HG03280 (cell line): Measurements from ENCODE around the gene RRP1B.
"Not testable (repeated sequence)": the region's sequence is repeated elsewhere in the genome, so short reads cannot be mapped to it uniquely, and the experiment has no call there.

Experiments
- ATAC-seq: cut with Tn5 transposase; IDR thresholded peaks from one replicate; pipeline ENCODE4 v1.9.1; 2021; ENCODE audit warnings: mild to moderate bottlenecking, moderate library complexity; ENCODE audit not compliant: unreplicated experiment

RRP1B gene

DNA sequence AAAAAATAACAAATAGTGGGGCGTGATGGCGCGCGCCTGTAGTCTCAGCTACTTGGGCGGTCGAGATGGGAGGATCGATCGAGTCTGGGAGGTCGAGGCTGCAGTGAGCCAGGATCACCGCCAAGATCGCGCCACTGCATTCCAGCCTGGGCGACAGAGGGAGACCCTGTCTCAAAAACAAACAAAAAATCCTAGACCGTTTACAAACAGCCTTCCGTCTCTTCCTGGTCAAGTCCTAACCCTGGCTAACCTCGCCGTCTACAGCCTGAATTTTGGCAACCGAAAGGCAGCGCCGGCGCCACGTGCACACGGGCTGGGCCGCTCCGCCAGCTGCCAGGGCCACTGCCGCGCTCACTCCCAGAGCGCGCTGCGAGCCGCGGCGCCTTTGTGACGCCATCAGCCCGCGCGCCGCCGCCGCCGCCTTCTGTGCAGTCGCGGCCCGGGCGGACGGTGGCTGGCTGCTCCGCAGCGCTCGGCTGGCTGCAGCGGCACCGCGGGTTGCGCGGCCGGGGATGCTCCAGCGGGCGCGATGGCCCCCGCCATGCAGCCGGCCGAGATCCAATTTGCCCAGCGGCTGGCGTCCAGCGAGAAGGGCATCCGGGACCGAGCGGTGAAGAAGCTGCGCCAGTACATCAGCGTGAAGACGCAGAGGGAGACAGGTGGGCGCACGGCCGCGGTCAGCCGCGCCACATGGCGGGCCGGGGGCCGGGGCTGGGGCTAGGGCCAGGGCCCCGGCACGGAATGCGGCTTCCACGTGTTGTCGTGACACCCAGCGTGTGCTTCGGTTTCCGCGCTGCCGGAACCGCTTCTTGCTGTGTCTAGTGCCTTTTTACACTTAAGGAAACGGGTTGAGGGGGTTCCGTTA, at the start of gene RRP1B, which contains the start of gene HSF2BP:
Gene RRP1B (plus strand): TSS at position 425 of the 865 bp plus-strand sequence. CDS start 105 bp downstream, at position 530.
Gene HSF2BP (minus strand): TSS at position 353 of the 865 bp plus-strand sequence. CDS start 1,392 bp downstream, outside the sequence.
- peak; percentile 77 for ATAC-seq

DNA sequence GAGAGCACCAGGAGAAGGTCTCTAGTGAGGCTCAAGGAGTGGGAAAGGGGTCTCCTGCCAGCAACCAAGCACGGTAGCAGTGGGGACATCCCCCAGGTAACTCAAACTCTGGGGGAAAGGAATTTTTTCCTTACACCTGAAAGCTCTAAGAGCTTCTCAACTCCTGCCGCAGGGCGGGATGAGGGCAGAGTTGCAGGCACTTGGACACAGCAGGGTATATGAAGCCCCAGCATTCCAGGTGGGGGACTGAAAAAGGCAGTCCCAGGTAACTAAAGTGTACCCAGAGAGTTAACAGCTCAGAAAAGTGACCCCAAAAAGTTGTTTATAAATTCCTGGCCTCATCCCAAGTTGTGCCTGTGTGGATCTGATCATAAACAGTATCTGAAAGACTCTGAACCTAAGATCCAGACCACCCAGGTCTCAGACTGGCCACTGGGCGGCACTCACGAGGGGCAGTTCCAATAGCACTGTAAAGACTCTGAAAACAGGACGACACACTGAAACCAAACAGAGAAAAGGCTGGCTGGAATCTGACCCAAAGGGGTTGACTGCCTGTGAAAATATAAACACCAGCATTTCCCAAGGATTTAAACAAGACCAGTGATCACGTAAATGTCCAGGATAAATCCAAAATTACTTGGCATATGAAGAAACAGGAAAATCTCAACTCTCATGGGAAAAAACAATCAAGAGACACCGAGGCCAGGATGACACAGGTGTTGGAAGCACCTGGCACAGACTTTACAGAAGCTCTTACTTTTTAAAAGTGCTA, 47.6 kb upstream of the RRP1B start:
- no peak for ATAC-seq

GRCh38 chr21:43613755-43614638, 45.4 kb upstream of the RRP1B start:
- ATAC-seq, result no peak

GRCh38 chr21:43614839-43615238, 44.5 kb upstream of the RRP1B start:
- ATAC-seq, result no peak

- ATAC-seq, result not testable (repeated sequence)
Observed at GRCh38 chr21:43616861-43617260, 42.5 kb upstream of the RRP1B start.

DNA sequence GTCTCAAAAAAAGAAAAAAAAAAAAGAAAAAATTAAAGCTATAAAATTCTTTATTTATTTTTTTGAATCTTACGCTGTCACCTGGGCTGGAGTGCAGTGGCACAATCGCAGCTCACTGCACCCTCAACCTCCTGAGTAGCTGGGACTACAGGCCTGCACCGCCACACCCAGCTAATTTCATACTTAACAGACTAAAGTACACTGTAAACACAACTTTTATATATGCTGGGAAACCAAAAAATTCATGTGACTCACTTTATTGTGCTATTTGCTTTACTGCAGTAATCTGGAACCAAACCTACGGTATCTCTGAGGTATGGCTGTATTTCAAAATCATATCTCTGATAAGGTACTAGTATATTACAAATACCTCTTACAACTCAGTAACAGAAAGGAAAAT, 40.4 kb upstream of the RRP1B start:
- no peak for ATAC-seq

DNA sequence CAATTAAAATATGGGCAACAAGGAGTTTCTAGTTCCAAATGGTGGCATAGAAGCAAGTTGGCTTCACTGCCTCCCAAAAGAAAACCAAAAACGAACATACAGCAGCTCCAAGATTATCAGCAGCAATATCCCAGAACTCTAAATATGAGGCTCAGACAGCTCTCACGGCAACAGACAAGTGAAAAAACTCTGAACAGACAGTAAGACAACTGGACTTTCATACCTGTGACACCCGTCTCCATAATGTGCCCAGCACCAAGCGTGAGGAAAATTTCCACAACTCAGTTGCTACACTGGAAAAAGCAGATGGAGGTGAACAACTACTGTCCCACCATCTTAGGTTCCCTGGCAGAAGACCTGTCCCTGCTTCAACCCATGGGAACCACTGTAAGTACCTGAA, 40.0 kb upstream of the RRP1B start:
- ATAC-seq, result no peak

- ATAC-seq, result no peak
Observed at GRCh38 chr21:43619856-43620255, 39.5 kb upstream of the RRP1B start.

GRCh38 chr21:43622796-43623195, 36.6 kb upstream of the RRP1B start:
- no peak for ATAC-seq

DNA sequence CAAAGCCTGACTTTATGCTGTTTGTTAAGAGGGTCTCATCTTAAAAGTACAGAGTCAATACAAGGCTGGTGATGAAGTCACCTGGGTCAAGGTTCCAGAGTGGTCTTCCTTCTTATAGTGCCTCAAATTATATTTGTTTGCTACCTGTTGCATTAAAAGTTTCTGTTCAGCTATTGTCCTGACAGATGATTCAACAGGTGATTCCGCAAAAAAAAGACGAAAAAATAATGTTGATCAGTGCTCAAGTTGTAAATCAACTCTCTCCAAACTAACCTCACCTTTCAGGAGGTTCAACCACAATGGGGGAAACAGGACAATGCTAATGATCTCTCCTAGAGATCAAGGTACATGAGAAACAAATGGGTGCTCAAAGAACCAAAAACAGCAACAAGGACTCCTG, 35.8 kb upstream of the RRP1B start:
- no peak for ATAC-seq

DNA sequence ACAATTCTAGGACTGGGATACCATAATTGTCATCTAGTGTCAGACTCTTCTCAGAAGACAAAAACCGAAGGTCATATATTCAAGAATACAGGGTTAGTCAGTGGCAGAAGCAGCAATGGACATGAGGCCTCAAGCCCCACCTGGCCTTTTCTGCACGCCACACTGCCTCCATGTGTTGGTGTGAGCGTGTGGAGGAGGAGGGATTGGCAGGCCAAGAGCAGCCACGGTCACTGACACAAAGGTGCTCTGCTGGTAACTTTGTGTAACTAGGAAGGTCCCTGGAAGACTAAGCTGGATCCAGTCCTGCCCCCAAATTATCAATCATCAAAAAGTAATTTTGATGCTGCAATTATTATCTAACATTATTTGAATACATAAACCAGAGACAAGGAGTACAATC, 35.0 kb upstream of the RRP1B start:
- ATAC-seq, result no peak

GRCh38 chr21:43626390-43626789, 33.0 kb upstream of the RRP1B start:
- no peak for ATAC-seq

DNA sequence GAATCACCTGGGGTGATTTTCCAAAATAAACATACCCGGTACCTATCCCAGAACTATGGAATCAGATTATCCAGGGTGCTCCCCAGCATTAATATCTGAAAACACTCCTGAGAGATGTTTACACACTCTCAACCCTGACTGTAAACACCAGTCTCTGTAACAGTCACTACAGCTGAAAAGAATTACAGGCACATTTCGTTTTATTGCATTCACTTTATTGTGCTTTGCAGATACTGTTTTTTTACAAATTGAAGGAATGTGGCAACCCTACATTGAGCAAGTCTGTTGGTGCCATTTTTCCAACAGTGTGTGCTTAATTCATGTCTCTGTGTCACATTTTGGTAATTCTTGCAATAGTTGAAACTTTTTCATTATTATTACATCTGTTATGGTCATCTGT, 31.8 kb upstream of the RRP1B start:
- ATAC-seq, result no peak

GRCh38 chr21:43631411-43632107, 27.8 kb upstream of the RRP1B start:
- ATAC-seq, result no peak

GRCh38 chr21:43632373-43632905, 26.9 kb upstream of the RRP1B start:
- ATAC-seq, result no peak

DNA sequence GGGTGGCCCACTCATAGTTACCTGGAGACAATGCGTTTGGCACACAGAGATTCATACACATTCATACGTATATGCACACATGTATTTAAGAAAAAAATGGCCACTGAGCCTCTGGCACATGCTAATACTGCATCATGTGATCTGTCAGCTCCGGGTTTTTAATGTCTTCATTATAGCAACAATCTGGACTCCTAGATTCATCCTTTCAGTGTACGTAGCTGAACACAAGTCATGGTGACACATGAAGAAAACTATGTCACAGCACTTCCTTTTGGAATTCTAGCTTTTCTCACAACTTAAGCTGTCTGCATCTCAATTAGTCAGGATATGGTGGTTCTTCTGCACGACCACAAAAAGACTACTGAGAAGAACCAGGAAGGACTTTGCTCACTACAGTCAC, 24.7 kb upstream of the RRP1B start:
- no peak for ATAC-seq

GRCh38 chr21:43635436-43635835, 23.9 kb upstream of the RRP1B start:
- ATAC-seq, result no peak

DNA sequence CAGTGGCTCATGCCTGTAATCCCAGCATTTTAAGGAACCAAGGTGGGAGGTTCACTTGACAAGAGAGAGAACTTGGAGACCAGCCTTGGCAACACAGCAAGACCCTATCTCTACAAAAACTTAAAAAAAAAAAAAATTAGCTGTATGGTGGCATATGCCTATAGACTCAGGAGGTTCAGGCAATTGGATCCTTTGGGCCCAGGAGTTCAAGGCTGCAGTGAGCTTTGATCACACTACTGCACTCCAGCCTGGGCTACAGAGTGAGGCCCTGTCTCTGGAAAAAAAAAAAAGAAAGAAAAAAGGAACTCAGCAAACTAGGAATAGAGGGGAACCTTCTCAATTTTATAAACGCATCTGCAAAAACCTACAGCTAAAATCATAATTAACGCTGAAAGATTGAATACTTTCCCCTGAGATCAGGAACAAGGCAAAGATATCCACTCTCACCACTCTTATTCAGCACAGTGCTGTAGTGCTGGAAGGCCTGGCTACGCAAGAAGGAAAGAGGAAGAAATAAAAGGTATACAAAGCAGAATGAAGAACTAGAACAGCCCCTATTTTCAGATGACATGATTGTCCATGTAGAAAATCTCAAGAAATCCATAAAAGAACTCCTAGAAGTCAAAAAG, 21.7 kb upstream of the RRP1B start:
- no peak for ATAC-seq

DNA sequence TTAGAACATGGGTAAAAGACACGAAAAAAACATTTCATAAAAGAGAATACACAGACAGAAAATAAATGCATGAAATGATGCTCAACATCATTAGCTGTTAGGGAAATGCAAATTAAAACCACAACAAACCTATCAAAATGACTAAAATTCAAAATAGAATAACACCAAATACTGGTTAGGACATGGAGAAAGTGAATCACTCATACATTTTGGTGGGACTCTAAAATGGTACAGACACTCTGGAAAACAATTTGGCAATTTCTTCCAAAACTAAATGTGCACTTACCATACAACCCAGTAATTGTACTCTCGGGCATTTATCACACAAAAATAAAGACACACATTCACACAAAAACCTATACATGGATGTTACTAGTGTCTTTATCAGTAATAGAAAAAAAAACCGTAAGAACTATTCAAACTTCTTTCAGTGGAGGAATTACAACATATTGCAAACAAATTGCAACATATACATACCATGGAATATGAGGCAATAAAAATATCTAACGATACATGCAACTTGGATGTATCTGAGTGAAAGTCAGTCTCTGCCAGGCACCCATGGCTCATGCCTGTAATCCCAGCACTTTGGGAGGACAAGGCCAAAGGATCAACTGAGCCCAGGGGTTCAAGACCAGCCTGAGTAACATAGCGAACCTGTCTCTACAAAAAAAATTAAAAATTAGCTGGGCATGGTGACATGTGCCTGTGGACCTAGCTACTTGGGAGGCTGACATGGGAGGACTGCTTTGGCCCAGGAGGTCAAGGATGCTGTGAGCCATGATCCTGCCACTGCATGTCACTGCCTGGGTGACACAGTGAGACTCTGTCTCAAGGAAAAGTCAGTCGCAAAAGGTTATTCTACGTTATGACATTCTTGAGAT, 19.6 kb upstream of the RRP1B start:
- no peak for ATAC-seq
